H1 (cell line): ENCODE results near the gene STXBP5. TPM values are rescaled to one million over a fixed set of nuclear protein-coding genes. Genes with fewer than 3 reads are reported as not detected.

ENCODE experiments used
- CTCF ChIP-seq, 3 experiments: IDR thresholded peaks; 1 replicate in 2 of 3; 2 replicates in 1 of 3; pipeline versions ENCODE4 v1.5.1 to v1.6.1; 2011; ENCODE audit warnings: low read length in 3 of 3, mild to moderate bottlenecking in 3 of 3, inconsistent platforms in 2 of 3, low read depth in 1 of 3, moderate library complexity in 1 of 3; ENCODE audit not compliant: insufficient read depth in 1 of 3; ENCODE audit errors: control extremely low read depth in 1 of 3
- SP4 ChIP-seq: IDR thresholded peaks from 2 replicates; pipeline ENCODE4 v1.6.1; 2012; ENCODE audit warnings: low read length, inconsistent platforms
- polyA plus RNA-seq, 7 experiments: library from polyadenylated mRNA; depleted of rRNA in 3 of 7; stranded (reverse) in 5 of 7; unstranded in 2 of 7; fragments of >200 nt in 5 of 7; fragments of 200-250 nt in 2 of 7; gene quantifications; 1 replicate in 5 of 7; 2 replicates in 1 of 7; 4 replicates in 1 of 7; pipeline versions ENCODE4 v1.2.1 to v1.2.3, GENCODE V29; 2011 to 2013; ENCODE audit warnings: missing spikeins in 2 of 7, mixed read lengths in 2 of 7
- total RNA-seq: library from RNA; stranded (reverse); fragmentation: NEBNext Ultra II Directional; extraction: Animal tissue kit (Norgen Biotek cat#: 25700); gene quantifications from 2 replicates; pipeline ENCODE4 v1.2.1, GENCODE V29; 2021

The STXBP5 gene
- total and polyA plus RNA-seq, 2 of the 8 experiments (the other 6 are each of a cell fraction or from before 2014, with no cell fraction given), result 2.7 to 10.8 TPM

- TF ChIP-seq CTCF (IDR thresholded peaks at IDR 0.05; ENCODE audit: control extremely low read depth in 1 of 3, insufficient read depth in 1 of 3, low read depth in 1 of 3, low read length in 3 of 3) (no peak), SP4 (no peak)
Measured at GRCh38 chr6:147226877-147227276, 22.7 kb downstream of the STXBP5 start (continued).
